HT1080 (cell line): ENCODE results near the gene GTF2E1. TPM values are rescaled to one million over a fixed set of nuclear protein-coding genes. Genes with fewer than 3 reads are reported as not detected.
"Not testable (repeated sequence)": the region's sequence is repeated elsewhere in the genome, so short reads cannot be mapped to it uniquely, and the experiment has no call there.

Source experiments
- DNase-seq: peaks from one replicate; pipeline ENCODE4 v3.0.0-alpha.2; 2015; ENCODE audit warnings: low read depth
- total RNA-seq: library from RNA; depleted of rRNA; stranded (reverse); fragments of >200 nt; shearing (Covaris generic); gene quantifications from 2 replicates; pipeline ENCODE4 v1.2.3, GENCODE V29; 2014

Gene GTF2E1
- total RNA-seq, 1 experiment from 2014 or later, result 26.0 TPM

- no peak for DNase-seq
Observed at GRCh38 chr3:120752865-120753264, 10.3 kb downstream of the GTF2E1 start.

- no peak for DNase-seq
Observed at GRCh38 chr3:120753810-120754209, 11.3 kb downstream of the GTF2E1 start.

GRCh38 chr3:120756061-120756460 is 13.5 kb downstream of the GTF2E1 start:
- DNase-seq, result no peak

- DNase-seq, result not testable (repeated sequence)
Observed at GRCh38 chr3:120758551-120758950, 16.0 kb downstream of the GTF2E1 start.

GRCh38 chr3:120762615-120763014 is 20.1 kb downstream of the GTF2E1 start:
- no peak for DNase-seq

- no peak for DNase-seq
Observed at GRCh38 chr3:120763601-120764000, 21.1 kb downstream of the GTF2E1 start.

- DNase-seq, result no peak
Observed at GRCh38 chr3:120764206-120764605, 21.7 kb downstream of the GTF2E1 start.

- DNase-seq, result no peak
Observed at GRCh38 chr3:120765830-120766493, 23.4 kb downstream of the GTF2E1 start.

- no peak for DNase-seq
Observed at GRCh38 chr3:120766576-120766975, 24.0 kb downstream of the GTF2E1 start.

- no peak for DNase-seq
Observed at GRCh38 chr3:120767106-120767505, 24.6 kb downstream of the GTF2E1 start.

- DNase-seq, result no peak
Observed at GRCh38 chr3:120769436-120769835, 26.9 kb downstream of the GTF2E1 start.

GRCh38 chr3:120770891-120771290 is 28.3 kb downstream of the GTF2E1 start:
- no peak for DNase-seq

GRCh38 chr3:120772081-120772480 is 29.5 kb downstream of the GTF2E1 start:
- no peak for DNase-seq

GRCh38 chr3:120773932-120774331 is 31.4 kb downstream of the GTF2E1 start:
- peak; percentile 81 for DNase-seq

GRCh38 chr3:120775411-120775810 is 32.9 kb downstream of the GTF2E1 start:
- DNase-seq, result no peak

- DNase-seq, result no peak
Observed at GRCh38 chr3:120778776-120779175, 36.2 kb downstream of the GTF2E1 start.

GRCh38 chr3:120780977-120781376 is 38.4 kb downstream of the GTF2E1 start:
- DNase-seq, result peak; percentile 99

GRCh38 chr3:120785832-120786231 is 43.3 kb downstream of the GTF2E1 start:
- DNase-seq, result not testable (repeated sequence)

- DNase-seq, result no peak
Observed at GRCh38 chr3:120791010-120791409, 48.5 kb downstream of the GTF2E1 start.

GRCh38 chr3:120791913-120792312 is 49.4 kb downstream of the GTF2E1 start:
- DNase-seq, result peak; percentile 80

GRCh38 chr3:120793601-120794000 is 51.1 kb downstream of the GTF2E1 start:
- DNase-seq, result peak; percentile 40

GRCh38 chr3:120795017-120795648 is 52.6 kb downstream of the GTF2E1 start:
- DNase-seq, result peak; percentile 84

GRCh38 chr3:120795959-120796358 is 53.4 kb downstream of the GTF2E1 start:
- DNase-seq, result no peak
